MM.1S (cell line): ENCODE measurements around the gene OBSCN.

Source experiments
- CTCF ChIP-seq: fragments of 300-600 bp; sonication (generic); IDR thresholded peaks from 2 replicates; pipeline ENCODE4 v1.5.1; 2016; ENCODE audit warnings: antibody characterized with exemption, low read length, mixed read lengths
- EZH2 ChIP-seq: fragments of 300-600 bp; sonication (generic); optimal IDR thresholded peaks from 2 replicates; pipeline ENCODE3; 2017; ENCODE audit warnings: low read depth, mild to moderate bottlenecking, antibody characterized with exemption, low read length, mixed read lengths
- EZH2phosphoT487 ChIP-seq: fragments of 300-600 bp; sonication (generic); IDR thresholded peaks from 2 replicates; pipeline ENCODE4 v1.6.1; 2018; ENCODE audit warnings: antibody characterized with exemption, low read length

- TF ChIP-seq CTCF = no peak
- no peak for TF ChIP-seq EZH2
- no peak for TF ChIP-seq EZH2phosphoT487
These were observed 52.1 kb downstream of the OBSCN start for GRCh38 chr1:228259951-228260350.
